ENCODE results near the gene TNFRSF18. TPM values are rescaled to one million over a fixed set of nuclear protein-coding genes. Genes with fewer than 3 reads are reported as not detected.

TNFRSF18 gene
- total RNA-seq, 1 donor from 2014 or later: not detected

DNA sequence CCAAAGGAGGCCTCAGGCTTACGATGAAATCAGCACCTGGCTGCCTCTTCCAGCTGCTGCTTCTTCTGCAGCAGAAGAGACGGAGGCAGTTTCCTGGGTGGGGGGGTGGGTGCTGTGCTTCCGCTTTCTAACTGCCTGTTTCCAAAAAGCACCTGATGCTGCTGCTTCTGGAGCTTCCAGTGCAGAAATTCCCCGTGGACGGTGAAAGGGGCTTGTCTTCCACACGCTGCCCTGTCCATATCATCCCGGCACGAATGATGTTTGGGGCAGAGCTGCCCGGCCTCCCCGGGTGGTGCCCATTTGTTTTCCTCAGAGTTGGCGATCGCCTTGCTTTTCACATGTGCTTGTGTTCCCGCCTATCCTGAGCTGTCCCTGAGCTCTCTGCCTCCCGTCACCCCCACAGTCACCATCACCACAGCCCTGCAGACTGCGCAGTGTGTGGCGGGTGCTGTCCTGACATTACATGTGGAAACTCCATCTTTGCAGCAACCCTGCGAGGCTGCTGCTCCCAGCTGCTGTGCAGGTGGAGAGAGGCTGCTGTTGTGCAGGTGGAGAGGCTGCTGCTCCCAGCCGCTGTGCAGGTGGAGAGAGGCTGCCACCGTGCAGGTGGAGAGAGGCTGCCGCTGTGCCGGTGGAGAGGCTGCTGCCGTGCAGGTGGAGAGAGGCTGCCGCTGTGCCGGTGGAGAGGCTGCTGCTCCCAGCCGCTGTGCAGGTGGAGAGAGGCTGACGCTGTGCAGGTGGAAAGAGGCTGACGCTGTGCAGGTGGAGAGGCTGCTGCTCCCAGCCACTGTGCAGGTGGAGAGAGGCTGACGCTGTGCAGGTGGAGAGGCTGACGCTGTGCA, 30.9 kb downstream of the TNFRSF18 start:
- Histone ChIP-seq H3K27ac (replicated peaks) (no peak overlapping the region), H3K4me3 (no peak overlapping the region), H3K36me3 (no peaks in the 10 kb centered on the region), H3K27me3 (ENCODE audit: low read depth) (peaks cover 100% of the 10 kb centered on the region), H3K4me1 (peaks cover 7% of the 10 kb centered on the region), H3K9me3 (replicated peaks) (peaks cover 4% of the 10 kb centered on the region)
- TF ChIP-seq, protein P1, sequence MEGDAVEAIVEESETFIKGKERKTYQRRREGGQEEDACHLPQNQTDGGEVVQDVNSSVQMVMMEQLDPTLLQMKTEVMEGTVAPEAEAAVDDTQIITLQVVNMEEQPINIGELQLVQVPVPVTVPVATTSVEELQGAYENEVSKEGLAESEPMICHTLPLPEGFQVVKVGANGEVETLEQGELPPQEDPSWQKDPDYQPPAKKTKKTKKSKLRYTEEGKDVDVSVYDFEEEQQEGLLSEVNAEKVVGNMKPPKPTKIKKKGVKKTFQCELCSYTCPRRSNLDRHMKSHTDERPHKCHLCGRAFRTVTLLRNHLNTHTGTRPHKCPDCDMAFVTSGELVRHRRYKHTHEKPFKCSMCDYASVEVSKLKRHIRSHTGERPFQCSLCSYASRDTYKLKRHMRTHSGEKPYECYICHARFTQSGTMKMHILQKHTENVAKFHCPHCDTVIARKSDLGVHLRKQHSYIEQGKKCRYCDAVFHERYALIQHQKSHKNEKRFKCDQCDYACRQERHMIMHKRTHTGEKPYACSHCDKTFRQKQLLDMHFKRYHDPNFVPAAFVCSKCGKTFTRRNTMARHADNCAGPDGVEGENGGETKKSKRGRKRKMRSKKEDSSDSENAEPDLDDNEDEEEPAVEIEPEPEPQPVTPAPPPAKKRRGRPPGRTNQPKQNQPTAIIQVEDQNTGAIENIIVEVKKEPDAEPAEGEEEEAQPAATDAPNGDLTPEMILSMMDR (IDR thresholded peaks at IDR 0.05; ENCODE audit: borderline replicate concordance): no peak
- intact Hi-C loops (cut with micrococcal nuclease): no loop called here
- no peak for DNase-seq

DNA sequence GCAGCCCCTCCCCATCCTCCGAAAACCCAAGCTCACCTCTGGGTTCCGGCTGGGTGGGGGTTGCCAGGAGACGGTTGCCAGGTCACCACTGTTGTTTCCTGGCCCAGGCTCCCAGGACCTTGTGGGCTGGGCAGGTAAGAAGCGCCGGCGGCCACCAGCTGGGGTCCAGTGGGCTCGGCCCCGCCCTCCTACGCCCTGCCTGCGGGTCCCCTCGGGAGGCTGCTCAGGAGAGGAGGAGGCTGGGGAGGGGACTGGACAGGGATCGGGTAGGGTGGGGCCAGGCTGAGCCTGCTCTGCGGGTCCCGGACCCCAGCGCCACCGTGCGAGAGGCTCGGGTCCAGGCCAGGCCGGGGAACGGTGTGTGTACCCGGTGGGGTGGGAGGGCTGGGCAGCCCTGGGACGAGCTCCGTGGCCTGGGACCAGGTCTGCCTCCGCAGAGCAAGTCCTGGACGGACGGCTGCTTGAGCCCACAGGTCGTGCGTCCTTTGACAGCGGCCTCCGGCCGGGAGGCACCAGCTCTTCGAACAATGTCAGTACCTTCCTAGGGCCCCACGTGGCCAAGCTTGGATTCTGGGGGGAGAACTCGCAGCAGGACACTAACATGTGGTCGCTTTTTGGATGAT, 32.5 kb downstream of the TNFRSF18 start, which contains the start of gene TTLL10:
Gene TTLL10, plus strand, starts transcription at position 88 of the 623 bp plus-strand sequence. CDS start 5,336 bp downstream, outside the sequence.
- TF ChIP-seq, protein P1 (IDR thresholded peaks at IDR 0.05; ENCODE audit: borderline replicate concordance): peak; percentile 10
- peaks cover 100% of the 10 kb centered on the region for H3K27me3 ChIP-seq (ENCODE audit: low read depth)
- H3K27ac ChIP-seq (replicated peaks): no peak within 1 kb of the TSS
- peaks cover 4% of the 10 kb centered on the region for H3K9me3 ChIP-seq (replicated peaks)
- peaks cover 7% of the 10 kb centered on the region for H3K4me1 ChIP-seq
- peak; percentile 13 for DNase-seq
- H3K36me3 ChIP-seq: no peaks in the 10 kb centered on the region
- intact Hi-C loops (cut with micrococcal nuclease): no loop called here
- H3K4me3 ChIP-seq: no peak within 1 kb of the TSS

DNA sequence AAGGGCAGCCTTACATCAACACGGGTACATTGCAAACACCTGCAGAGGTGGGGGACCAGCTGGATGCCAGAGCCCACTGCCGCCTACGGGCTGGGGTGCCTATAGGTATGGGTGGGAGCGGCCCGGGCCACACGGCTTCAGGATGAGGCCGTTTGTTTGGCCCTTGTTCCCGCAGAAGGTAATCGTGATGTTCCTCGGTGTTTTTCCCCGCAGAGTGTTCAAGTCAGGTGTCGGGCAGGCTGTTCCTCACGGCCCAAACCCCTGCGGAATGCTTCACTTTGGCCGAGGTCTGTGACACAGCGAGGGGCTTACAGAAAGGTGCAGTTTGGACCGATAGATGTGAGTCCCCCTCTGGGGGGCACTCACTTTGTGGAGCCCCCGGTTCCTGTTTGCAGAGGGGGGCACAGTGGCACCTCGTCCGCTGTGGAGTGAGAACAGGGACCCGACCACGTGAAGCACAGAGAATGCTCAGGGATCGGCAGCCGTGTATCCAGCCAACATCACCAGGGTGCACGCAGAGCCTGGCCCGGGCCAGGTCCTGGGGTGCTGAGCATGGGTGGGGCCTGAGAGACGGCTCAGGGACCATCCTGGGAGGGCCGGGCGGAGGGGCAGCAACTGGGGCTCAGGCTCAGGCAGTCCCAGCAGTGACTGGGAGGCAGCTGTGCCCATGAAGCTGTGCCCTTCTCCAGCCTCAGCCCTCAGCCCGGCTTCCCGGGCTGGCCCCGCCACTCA, 33.2 kb downstream of the TNFRSF18 start:
- Histone ChIP-seq H3K27me3 (ENCODE audit: low read depth) (peaks cover 100% of the 10 kb centered on the region), H3K27ac (replicated peaks) (no peak overlapping the region)
- intact Hi-C loops (cut with micrococcal nuclease): no loop called here

DNA sequence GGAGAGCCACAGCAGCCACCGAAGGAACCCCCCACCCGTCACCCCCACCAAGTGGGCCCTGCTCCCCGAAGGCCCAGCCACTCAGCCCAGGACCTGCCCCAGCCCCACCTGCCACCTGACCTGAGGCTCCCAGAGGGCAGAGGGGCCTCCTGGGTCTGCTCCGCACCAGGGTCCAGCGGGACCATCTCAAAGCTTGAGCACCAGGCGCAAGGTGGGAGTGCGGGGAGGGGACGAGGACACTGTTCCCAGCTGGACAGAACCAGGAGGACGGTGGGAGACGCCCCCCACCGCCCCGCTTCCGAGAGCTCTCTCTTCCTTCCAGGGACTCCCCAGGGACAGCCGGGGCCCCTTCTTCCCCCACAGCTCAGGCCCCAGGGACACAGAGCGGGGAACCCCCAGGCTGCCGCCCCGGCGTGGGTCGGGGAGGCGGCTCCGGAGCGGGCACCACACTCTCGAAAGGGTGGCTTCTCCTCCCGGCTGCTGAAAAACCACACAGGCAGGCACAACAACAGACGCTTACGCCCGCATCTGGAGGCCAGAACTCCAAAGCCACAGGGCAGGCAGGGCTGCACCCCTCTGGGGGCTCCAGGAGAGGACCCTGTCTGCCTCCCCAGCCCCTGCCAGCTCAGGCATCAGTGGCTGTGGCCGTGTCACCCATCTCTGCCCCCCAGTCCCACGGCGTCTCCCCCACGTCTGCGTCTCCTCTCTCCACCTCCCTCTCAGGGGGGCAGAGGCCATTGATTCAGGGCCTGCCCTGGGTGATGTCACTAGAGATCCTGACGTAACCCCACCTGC, 34.6 kb downstream of the TNFRSF18 start:
- H3K9me3 ChIP-seq (replicated peaks): peaks cover 4% of the 10 kb centered on the region
- DNase-seq: no peak
- intact Hi-C loops (cut with micrococcal nuclease): no loop called here
- H3K4me3 ChIP-seq: no peak overlapping the region
- peaks cover 100% of the 10 kb centered on the region for H3K27me3 ChIP-seq (ENCODE audit: low read depth)
- TF ChIP-seq, protein P1 (IDR thresholded peaks at IDR 0.05; ENCODE audit: borderline replicate concordance): no peak
- no peak overlapping the region for H3K27ac ChIP-seq (replicated peaks)
- H3K4me1 ChIP-seq: peaks cover 7% of the 10 kb centered on the region
- H3K36me3 ChIP-seq: no peaks in the 10 kb centered on the region

More for the DNA sequence above, 33.2 kb downstream of the TNFRSF18 start:
- peaks cover 7% of the 10 kb centered on the region for H3K4me1 ChIP-seq
- no peaks in the 10 kb centered on the region for H3K36me3 ChIP-seq
- DNase-seq: peak; percentile 11
- TF ChIP-seq, protein P1 (IDR thresholded peaks at IDR 0.05; ENCODE audit: borderline replicate concordance): no peak
- peaks cover 4% of the 10 kb centered on the region for H3K9me3 ChIP-seq (replicated peaks)
- no peak overlapping the region for H3K4me3 ChIP-seq

DNA sequence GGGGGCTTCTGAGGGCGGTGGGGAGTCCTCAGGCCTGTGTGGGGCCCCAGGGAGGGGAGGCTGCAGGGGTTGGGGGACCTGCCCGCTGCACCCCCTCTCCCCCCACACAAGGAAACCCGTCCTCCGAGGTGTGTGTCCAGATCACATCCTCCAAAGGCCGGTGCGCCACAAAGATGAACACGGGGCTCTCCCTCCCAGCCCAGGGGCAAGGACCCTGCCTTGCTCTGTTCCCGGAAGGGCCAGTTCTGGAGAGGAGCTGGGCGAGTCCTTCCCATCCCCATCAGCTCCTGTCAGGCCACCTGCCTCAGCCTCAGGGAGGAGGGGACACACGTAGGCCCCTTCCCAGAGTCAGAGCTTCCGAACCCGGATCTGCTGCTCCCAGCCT, 35.2 kb downstream of the TNFRSF18 start:
- H3K4me1 ChIP-seq: peaks cover 7% of the 10 kb centered on the region
- H3K4me3 ChIP-seq: no peak overlapping the region
- no peaks in the 10 kb centered on the region for H3K36me3 ChIP-seq
- no peak overlapping the region for H3K27ac ChIP-seq (replicated peaks)
- peaks cover 100% of the 10 kb centered on the region for H3K27me3 ChIP-seq (ENCODE audit: low read depth)
- TF ChIP-seq, protein P1 (IDR thresholded peaks at IDR 0.05; ENCODE audit: borderline replicate concordance): no peak
- DNase-seq: no peak
- H3K9me3 ChIP-seq (replicated peaks): peaks cover 4% of the 10 kb centered on the region
- intact Hi-C loops (cut with micrococcal nuclease): no loop called here

Data from left ventricle myocardium inferior (tissue), 1 donor.